SK-N-MC (cell line): ENCODE results near the gene GGCX.

Experiments used
- DNase-seq: peaks from one replicate; pipeline ENCODE4 v3.0.0-alpha.2; 2011; ENCODE audit warnings: low read depth, low spot score
- H3K27ac ChIP-seq: fragments of 200-600 bp; sonication (generic); 2 replicates; pipeline ENCODE4 v1.5.1; 2016; ENCODE audit warnings: mixed run types
- H3K36me3 ChIP-seq: fragments of 200-600 bp; sonication (generic); 2 replicates; pipeline ENCODE4 v1.6.1; 2017; ENCODE audit warnings: antibody characterized with exemption, low read length, mixed read lengths; ENCODE audit not compliant: insufficient read depth
- H3K4me3 ChIP-seq: fragments of 200-600 bp; sonication (generic); 2 replicates; pipeline ENCODE4 v1.5.1; 2016
- H3K9ac ChIP-seq: fragments of 200-600 bp; sonication (generic); 2 replicates; pipeline ENCODE4 v1.8.0; 2017; ENCODE audit warnings: mixed run types, mixed read lengths; ENCODE audit not compliant: insufficient read length
- H3K9me3 ChIP-seq: fragments of 200-600 bp; sonication (generic); 2 replicates; pipeline ENCODE4 v1.6.1; 2017; ENCODE audit warnings: low read depth, mild to moderate bottlenecking, antibody characterized with exemption, low read length, moderate library complexity, mixed read lengths
- EZH2 ChIP-seq: fragments of 200-600 bp; sonication (generic); IDR thresholded peaks from one replicate; pipeline ENCODE4 v1.6.1; 2017; ENCODE audit warnings: antibody characterized with exemption
- FOXP2 ChIP-seq: optimal IDR thresholded peaks from 2 replicates; pipeline ENCODE3; 2011; ENCODE audit warnings: mild to moderate bottlenecking, moderate library complexity; ENCODE audit not compliant: insufficient read depth; ENCODE audit errors: extremely low read length, control extremely low read depth
- POLR2AphosphoS5 ChIP-seq: IDR thresholded peaks from 2 replicates; pipeline ENCODE4 v1.6.1; 2012; ENCODE audit warnings: mild to moderate bottlenecking, low read depth, low read length, borderline replicate concordance

The GGCX gene

DNA sequence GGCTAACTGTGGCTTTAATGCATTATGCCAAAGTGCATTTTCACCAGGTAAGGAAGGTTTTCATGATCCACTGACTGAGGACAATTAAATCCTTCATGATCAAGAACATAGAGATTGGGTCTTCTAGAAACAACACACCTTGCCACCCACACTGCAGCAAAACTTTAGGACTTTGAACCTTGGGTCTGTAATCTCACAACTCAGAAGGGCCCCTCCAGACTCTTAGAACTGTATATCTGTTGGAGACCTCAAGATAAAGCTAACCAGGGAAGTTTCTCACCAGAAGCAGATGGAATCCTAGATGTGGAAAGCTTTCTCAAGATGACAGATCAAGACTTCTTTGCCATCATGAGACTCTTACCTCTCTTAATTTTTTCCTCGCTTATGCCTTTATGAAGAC lies 64.9 kb downstream of the GGCX start:
- Histone ChIP-seq H3K27ac (no peak overlapping the region), H3K36me3 (no peaks in the 10 kb centered on the region), H3K9ac (no peak overlapping the region), H3K4me3 (no peak overlapping the region), H3K9me3 (no peaks in the 10 kb centered on the region)
- TF ChIP-seq FOXP2 (no peak), POLR2AphosphoS5 (no peak), EZH2 (no peak)
- DNase-seq, result no peak
